Measurements from ENCODE around the gene BSX. TPM values are rescaled to one million over a fixed set of nuclear protein-coding genes. Genes with fewer than 3 reads are reported as not detected.

BSX gene
- total RNA-seq (2014; rRNA removed) (not detected in 2 replicates), Bru-seq, nascent RNA (not detected), BruChase-seq, experiment 1, labeled RNA remaining after a 6-hour chase (not detected), BruChase-seq, experiment 2, labeled RNA remaining after a 2-hour chase (not detected)
- long read RNA-seq, result 0 reads

DNA sequence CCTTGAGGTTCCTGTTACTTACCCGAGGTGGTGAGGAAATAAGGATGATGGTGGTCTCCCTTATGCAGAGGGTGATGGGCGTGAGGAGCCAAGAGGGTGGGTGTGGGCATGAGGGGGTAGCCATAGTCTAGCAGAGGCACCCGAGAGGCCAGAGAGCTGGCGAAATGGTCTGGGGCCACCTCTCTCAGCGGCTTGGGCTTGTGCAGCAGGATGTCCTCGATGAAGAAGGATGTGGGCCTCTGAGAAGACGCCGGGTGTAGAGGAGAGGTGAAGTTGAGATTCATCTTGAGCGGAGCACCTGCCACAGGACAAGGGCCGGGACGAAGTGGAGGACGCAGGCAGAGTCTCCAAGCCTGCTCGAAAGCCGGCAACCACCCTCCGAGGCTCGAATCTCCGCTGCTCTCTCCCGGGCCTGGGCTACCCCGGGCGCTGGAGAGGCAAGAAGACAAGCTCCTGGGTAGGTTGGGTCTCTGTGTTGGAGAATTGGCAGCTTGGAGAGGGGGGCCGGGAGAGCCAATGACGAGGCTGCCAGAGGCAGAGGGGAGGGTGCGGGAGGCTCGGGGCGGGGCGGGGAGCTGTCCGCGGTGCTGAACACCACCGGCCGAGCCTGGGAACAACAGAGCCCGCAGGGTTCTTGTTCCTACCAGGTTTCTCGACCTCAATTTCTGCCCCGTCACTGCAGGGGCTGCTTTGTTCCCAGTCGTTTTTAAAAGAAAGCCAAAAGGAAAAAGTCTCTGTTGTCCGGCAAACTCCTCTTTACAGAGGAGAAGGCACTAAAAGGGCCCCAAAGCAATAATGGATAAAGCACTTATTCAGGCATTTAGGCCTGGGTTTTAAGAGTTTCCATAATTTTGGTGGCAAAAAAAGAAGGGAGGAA, at the start of gene BSX:
Gene BSX, minus strand, starts transcription at position 447 of the 877 bp plus-strand sequence. Its CDS starts 163 bp downstream, at position 284.
- ATAC-seq (peak; percentile 51), DNase-seq (peak; percentile 55)
- intact Hi-C loops (cut with micrococcal nuclease), result no loop called here
- Histone ChIP-seq H3K9ac (ENCODE audit: low read length) (no peak within 1 kb of the TSS), H3K4me2 (ENCODE audit: low read length) (no peak within 1 kb of the TSS), H4K20me1 (ENCODE audit: low read length) (no peaks in the 10 kb centered on the region), H3K27ac (ENCODE audit: low read length) (no peak within 1 kb of the TSS), H3F3A (ENCODE audit: low read length, unreplicated experiment) (no peaks in the 10 kb centered on the region), H3K79me2 (ENCODE audit: low read length) (no peaks in the 10 kb centered on the region), H3K9me3 (ENCODE audit: low read length) (no peaks in the 10 kb centered on the region), H3K9me2 (replicated peaks; ENCODE audit: low read length) (no peaks in the 10 kb centered on the region), H3K36me3 (ENCODE audit: low read depth, low read length) (no peaks in the 10 kb centered on the region), H2AFZ (ENCODE audit: low read length) (no peak within 1 kb of the TSS), H3K4me3 (ENCODE audit: low read length) (no peak within 1 kb of the TSS), H3K27me3 (ENCODE audit: low read length) (peaks cover 97% of the 10 kb centered on the region), H3K4me1 (ENCODE audit: insufficient read depth, low read length) (no peaks in the 10 kb centered on the region)
- POLR2A ChIA-PET (ENCODE audit: unreplicated experiment), result interaction anchor here (0.5 kb wide), 1 partner anchor 99 kb away, joined by 3 read pairs; no protein-coding TSS in a partner anchor
- BruUV-seq (replicated peaks), result no TSS peak
- CTCF ChIA-PET, result no interaction called here
- TF ChIP-seq, protein P1, sequence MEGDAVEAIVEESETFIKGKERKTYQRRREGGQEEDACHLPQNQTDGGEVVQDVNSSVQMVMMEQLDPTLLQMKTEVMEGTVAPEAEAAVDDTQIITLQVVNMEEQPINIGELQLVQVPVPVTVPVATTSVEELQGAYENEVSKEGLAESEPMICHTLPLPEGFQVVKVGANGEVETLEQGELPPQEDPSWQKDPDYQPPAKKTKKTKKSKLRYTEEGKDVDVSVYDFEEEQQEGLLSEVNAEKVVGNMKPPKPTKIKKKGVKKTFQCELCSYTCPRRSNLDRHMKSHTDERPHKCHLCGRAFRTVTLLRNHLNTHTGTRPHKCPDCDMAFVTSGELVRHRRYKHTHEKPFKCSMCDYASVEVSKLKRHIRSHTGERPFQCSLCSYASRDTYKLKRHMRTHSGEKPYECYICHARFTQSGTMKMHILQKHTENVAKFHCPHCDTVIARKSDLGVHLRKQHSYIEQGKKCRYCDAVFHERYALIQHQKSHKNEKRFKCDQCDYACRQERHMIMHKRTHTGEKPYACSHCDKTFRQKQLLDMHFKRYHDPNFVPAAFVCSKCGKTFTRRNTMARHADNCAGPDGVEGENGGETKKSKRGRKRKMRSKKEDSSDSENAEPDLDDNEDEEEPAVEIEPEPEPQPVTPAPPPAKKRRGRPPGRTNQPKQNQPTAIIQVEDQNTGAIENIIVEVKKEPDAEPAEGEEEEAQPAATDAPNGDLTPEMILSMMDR (conservative IDR thresholded peaks at IDR 0.05; ENCODE audit: low read depth, low read length), result no peak
- no peak for TF ChIP-seq EZH2 (IDR thresholded peaks at IDR 0.05; ENCODE audit: low read length, unreplicated experiment)
- no peak for TF ChIP-seq EZH2phosphoT487 (IDR thresholded peaks at IDR 0.05; ENCODE audit: borderline replicate concordance, low read length)

DNA sequence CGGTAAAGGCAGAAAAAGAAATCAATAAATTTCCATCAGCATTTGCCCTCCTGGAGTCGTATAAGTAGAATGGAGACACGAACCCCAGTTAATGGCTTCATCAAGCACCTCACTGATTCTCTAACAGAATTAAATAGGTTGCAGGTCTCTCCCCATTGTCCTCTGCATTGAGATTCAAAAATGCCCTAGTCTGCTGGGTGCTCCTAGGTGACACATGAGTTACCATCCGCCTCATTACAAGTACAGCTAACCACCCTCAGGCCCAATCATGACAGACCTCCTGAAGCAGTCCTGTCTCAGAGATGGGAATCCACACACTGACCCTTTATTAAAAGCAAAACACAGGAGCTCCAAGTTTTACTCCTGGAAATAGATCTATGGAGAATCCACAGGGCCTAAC, 48.9 kb upstream of the BSX start:
- TF ChIP-seq EZH2phosphoT487 (IDR thresholded peaks at IDR 0.05; ENCODE audit: borderline replicate concordance, low read length), result no peak
- TF ChIP-seq, protein P1 (conservative IDR thresholded peaks at IDR 0.05; ENCODE audit: low read depth, low read length), result no peak
- no peak for TF ChIP-seq EZH2 (IDR thresholded peaks at IDR 0.05; ENCODE audit: low read length, unreplicated experiment)
- no peak overlapping the region for H3K27ac ChIP-seq (ENCODE audit: low read length)
- no peaks in the 10 kb centered on the region for H3K9me3 ChIP-seq (ENCODE audit: low read length)
- ATAC-seq (no peak), DNase-seq (no peak)
- H3K79me2 ChIP-seq (ENCODE audit: low read length), result no peaks in the 10 kb centered on the region
- no peak overlapping the region for H2AFZ ChIP-seq (ENCODE audit: low read length)
- H4K20me1 ChIP-seq (ENCODE audit: low read length), result no peaks in the 10 kb centered on the region
- H3K9me2 ChIP-seq (replicated peaks; ENCODE audit: low read length), result no peaks in the 10 kb centered on the region
- no peaks in the 10 kb centered on the region for H3K36me3 ChIP-seq (ENCODE audit: low read depth, low read length)
- ChIA-PET POLR2A (ENCODE audit: unreplicated experiment) (no interaction called here), CTCF (no interaction called here)
- intact Hi-C loops (cut with micrococcal nuclease), result no loop called here
- H3K4me2 ChIP-seq (ENCODE audit: low read length), result no peak overlapping the region
- no peaks in the 10 kb centered on the region for H3K4me1 ChIP-seq (ENCODE audit: insufficient read depth, low read length)
- H3K27me3 ChIP-seq (ENCODE audit: low read length), result no peaks in the 10 kb centered on the region
- BruUV-seq (replicated peaks), result no TSS peak
- no peaks in the 10 kb centered on the region for H3F3A ChIP-seq (ENCODE audit: low read length, unreplicated experiment)
- H3K9ac ChIP-seq (ENCODE audit: low read length), result no peak overlapping the region
- H3K4me3 ChIP-seq (ENCODE audit: low read length), result no peak overlapping the region
